DMS153 treated with DMSO at 0.1 percent for 48 hours (cell line): ENCODE measurements around the gene SPACA9.

Experiments
- DNase-seq: peaks from one replicate; lab custom pipeline; 2025; ENCODE audit not compliant: unreplicated experiment; lab: John Stamatoyannopoulos, UW

Gene SPACA9

GRCh38 chr9:132892400-132892799 lies 13.7 kb downstream of the SPACA9 start:
- DNase-seq: no peak

DNA sequence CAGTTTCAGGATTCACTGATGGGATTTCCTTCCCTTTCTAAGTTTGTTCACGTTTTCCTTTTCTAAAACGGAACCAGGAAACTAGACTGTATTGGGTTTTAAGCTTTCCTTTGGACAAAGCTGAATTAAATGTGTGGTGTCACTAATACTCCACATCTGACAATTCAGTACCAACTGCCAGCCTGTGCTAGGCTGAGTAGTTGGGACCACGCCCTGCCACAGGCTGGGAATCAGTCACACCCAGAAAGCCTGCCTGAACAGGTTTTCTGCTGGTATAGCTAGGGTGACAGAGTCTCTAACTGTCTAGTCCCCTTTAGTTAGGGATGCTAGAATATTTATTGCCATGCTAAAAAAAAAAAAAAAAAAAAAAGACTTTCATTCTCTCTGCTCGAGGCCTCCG lies 15.6 kb downstream of the SPACA9 start:
- no peak for DNase-seq

- no peak for DNase-seq
Measured at GRCh38 chr9:132894862-132895835, 16.5 kb downstream of the SPACA9 start.

GRCh38 chr9:132896264-132896663 lies 17.6 kb downstream of the SPACA9 start:
- DNase-seq: no peak

DNA sequence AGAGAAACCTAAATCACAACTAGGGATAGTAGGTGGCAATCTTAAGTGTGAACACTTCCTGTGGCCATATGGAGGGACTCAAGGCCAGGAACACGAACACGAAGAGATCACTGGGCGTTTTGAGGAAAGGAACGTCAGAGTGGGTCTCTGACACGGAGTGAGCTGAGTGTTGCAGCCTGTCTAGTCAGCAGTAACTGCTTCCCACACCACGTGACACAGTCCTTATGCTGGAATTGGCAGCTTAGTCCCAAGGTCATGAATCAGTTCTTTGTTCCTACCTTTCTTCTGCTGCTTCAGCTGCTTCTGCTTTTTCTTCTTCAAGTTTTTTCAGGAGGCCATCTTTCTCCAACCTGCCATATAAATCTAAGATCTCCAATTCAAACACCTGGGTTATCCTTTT lies 18.2 kb downstream of the SPACA9 start:
- no peak for DNase-seq

DNA sequence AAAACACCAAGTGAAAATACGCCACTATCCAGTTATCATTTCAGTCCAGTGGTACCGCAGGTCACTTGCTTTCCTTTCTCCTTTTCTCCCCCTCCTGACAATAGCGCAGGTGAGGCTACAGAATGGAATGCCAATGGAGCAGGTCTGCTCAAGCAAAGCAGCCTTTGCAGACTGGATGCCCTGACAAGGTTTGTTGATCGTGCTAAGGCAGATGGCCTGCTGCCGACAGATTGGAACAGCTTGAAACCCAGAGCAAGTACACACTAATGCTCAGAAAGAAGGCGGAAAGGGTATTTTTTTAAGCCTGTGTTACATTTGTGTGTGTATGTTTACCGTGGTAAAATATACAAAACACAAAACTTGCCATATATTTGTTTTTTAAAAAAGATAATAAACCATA lies 19.4 kb downstream of the SPACA9 start:
- DNase-seq: no peak

- peak; percentile 42 for DNase-seq
Measured at GRCh38 chr9:132901858-132902831, 23.4 kb downstream of the SPACA9 start.

DNA sequence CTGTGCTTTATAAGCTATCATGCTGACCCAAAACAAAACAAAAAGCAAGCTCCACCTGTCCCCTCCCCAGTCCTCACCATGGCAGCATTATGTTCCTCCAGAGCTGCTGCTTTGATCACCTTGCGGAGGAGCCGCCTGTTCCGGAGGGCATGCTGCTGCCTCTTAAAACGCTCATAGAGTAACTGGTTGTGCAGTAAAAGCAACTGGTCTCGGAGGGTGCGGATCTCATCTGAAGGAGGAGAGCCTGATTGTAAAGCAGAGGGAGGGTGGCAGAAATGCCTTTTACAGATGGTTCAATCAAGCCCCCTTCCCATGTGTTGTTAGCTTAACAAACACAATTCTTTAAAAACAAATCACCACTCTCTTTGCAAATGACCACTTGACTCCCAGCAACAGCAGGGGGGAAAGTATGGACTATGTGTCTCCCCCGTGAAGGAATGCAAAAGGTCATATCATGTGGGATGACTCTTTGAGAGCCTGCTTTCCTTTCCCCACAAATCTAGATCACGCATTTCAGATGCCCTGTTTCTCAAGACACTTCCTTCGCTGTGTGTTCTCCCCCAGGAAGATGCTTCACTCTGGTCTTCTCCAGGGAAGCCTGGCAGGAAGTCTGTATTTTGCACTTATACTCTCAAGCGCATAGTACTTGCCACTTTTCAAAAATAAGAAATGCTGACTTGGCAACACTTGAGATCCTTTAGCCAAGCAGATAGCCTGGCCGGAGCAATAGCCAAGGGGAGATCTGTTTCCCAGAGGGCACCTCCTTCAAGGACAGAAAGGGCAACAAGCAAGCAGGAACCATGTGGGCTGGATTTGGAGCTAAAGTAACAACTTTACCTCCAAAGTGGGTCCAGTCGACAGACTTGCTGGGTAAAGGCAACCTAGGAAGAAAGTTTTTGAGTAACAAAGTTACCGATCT lies 25.1 kb downstream of the SPACA9 start:
- no peak for DNase-seq

GRCh38 chr9:132905726-132906125 lies 27.0 kb downstream of the SPACA9 start:
- no peak for DNase-seq

GRCh38 chr9:132908635-132909034 lies 29.9 kb downstream of the SPACA9 start:
- DNase-seq: no peak

GRCh38 chr9:132909311-132909710 lies 30.6 kb downstream of the SPACA9 start:
- DNase-seq: no peak

DNA sequence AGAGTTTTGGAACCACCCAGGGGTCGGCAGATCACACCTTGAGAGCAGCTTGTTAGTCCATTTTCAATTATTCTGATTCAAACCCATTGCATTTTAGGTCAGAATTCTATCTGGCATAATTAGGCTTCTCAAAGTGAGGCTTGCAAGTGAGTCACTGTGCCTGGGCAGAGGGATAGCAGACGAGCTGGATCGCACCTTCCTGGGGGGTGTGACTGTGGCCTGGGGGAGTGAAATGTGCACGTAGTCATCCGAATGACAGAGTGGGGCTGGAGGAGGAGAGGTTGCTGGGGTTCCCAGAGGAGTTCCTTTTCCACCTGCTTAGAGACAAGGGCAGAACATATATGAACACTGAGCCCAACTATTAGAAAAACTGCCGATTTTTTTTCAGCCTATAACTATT lies 31.7 kb downstream of the SPACA9 start:
- no peak for DNase-seq

DNA sequence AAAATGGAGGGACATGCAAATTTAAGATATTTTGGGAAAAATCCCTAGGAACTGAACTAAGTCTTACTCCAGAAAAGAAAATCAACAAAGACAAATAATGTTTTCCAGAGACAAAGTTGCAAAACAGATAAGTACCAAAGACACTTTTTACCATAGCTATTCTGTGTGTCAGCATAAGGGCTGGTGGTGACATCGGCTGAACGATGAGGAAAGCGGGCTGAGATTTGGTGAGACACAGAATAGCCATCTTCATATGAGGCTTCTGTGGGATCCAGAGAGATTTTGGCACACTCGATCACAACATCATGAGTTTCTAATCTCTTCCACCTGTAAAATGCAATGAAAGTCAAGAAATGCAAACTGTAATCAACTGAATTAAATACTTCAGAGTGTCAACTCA lies 33.4 kb downstream of the SPACA9 start:
- DNase-seq: no peak

- no peak for DNase-seq
Measured at GRCh38 chr9:132914924-132915323, 36.2 kb downstream of the SPACA9 start.

DNA sequence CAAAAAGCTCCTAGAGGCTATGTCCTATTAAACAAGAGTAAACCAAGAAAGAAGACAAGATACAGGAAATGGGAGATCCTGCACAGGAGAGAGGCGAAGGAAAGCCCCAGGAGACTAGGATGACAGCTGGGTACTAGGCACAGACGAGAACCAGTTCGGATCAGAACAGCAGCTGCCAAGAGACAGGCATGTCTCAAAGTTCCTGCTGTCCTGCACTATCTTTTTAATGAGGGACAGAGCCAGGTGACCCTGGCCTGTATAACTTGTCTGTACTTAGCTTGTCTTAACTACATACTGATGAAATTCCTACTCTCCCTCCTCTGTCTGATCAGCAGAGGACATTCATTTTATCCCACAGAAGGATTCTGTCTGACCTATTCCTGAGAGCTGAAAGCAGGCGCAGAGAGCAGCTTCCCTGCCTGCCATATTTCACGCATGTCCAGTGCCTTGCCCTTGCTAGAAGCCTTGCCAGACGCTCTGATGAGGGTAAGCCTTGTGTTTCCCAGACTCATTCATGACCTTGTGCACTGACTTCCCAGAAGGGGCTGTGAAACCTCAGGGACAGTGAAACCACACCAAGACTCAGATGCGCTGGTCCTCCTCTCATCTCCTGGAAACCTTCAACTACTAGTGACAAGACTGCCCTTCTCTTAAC lies 41.0 kb downstream of the SPACA9 start:
- no peak for DNase-seq

DNA sequence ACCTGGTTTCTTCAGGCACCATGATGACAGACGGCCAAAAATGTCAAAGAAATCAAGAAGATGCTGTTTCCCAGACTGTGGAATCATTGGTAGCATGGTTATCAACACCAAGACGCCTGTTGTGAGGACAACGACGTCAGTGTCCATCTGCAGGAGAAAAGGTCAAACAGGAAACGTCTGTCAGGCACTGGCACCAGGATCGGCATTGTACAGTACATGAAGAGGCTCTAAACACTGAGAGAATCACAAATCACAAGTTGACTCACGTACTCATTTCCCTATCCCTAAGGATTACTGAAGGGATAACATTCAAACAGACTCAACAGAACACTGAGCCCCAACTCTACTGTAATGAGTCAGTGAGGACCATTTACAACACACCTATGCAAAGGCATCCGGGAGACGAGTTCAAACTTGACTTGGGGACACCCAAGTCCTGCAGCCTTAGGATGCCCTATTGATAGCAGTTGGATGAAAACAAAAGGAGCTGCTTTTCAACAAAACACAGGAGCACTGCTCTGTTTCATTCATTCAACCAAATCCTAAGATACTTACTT lies 44.7 kb downstream of the SPACA9 start:
- no peak for DNase-seq

- DNase-seq: no peak
Measured at GRCh38 chr9:132927704-132928103, 49.0 kb downstream of the SPACA9 start.

GRCh38 chr9:132931178-132931735 lies 52.6 kb downstream of the SPACA9 start:
- no peak for DNase-seq

DNA sequence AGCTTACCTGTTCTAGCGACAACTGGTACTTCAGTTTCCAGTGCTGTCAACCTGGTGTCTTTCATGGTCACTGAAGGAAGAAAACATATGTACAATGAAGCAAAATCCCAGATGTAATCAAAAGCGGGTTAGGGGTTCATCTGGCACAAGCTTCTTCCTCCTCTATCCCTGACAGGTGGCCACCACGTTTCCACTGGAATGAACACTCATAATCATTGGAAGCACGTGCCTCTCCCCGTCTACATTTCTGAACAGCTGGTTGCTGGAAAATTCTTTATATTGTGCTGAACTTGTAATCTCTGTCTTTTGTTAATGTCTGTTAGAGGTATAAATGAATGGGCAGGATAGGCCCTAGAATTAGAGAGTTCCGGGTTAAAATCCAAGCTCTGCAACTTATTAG lies 56.3 kb downstream of the SPACA9 start:
- no peak for DNase-seq
